Right lobe of liver (tissue), 4 donors: ENCODE results near the gene ERVV-1.

Source experiments
- POLR2A ChIP-seq: fragments of 450-650 bp; IDR thresholded peaks from one replicate; pipeline ENCODE4 v1.6.1; 2017; ENCODE audit warnings: antibody characterized with exemption, mild to moderate bottlenecking
- TF ChIP-seq, protein P1 (sequence below), 4 donors: fragments of 200-600 bp in 3 of 4; fragments of 450-650 bp in 1 of 4; IDR thresholded peaks; one replicate each; pipeline versions ENCODE4 v1.5.1 to v1.8.0; 2016 to 2022; ENCODE audit warnings: antibody characterized with exemption in 4 of 4, mild to moderate bottlenecking in 2 of 4
- donor health status: DM: no; HTN: no; CAD: no.
- donor health status: DM: no; HTN: no; CAD: no.
- donor health status: DM: no; HTN: yes; CAD: no.

DNA sequence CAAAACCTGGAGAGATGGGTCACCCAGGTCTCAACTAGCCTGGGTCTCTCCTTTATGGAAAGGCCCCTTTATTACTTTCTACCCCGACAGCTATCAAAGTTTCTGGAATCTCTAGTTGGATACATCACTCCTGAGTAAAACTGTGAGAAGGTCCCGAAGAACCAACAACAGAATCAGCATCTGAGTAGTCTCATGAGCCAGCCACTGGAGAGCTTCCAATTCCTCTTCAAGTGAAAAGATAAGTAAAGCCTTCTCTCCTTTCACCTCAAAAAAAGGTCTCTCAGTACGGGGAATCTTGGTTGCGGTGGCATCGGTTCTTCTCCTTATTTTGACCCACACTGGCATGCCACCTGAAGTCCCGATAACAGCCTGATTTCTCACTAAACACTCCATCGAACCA lies at the start of gene ERVV-1:
- TF ChIP-seq, protein P1, sequence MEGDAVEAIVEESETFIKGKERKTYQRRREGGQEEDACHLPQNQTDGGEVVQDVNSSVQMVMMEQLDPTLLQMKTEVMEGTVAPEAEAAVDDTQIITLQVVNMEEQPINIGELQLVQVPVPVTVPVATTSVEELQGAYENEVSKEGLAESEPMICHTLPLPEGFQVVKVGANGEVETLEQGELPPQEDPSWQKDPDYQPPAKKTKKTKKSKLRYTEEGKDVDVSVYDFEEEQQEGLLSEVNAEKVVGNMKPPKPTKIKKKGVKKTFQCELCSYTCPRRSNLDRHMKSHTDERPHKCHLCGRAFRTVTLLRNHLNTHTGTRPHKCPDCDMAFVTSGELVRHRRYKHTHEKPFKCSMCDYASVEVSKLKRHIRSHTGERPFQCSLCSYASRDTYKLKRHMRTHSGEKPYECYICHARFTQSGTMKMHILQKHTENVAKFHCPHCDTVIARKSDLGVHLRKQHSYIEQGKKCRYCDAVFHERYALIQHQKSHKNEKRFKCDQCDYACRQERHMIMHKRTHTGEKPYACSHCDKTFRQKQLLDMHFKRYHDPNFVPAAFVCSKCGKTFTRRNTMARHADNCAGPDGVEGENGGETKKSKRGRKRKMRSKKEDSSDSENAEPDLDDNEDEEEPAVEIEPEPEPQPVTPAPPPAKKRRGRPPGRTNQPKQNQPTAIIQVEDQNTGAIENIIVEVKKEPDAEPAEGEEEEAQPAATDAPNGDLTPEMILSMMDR (IDR thresholded peaks at IDR 0.05), result no peak
- TF ChIP-seq POLR2A, result no peak
